OCI-LY1 (cell line): ENCODE results near the gene BAIAP2.

ENCODE experiments used
- CTCF ChIP-seq: fragments of 200-600 bp; sonication (generic), shearing (Covaris generic); IDR thresholded peaks from 2 replicates; pipeline ENCODE4 v1.5.1; 2017; ENCODE audit warnings: mild to moderate bottlenecking, antibody characterized with exemption, low read length, moderate library complexity, mixed read lengths
- EZH2 ChIP-seq: fragments of 200-600 bp; sonication (generic), shearing (Covaris generic); IDR thresholded peaks from 2 replicates; pipeline ENCODE4 v1.8.0; 2017; ENCODE audit warnings: borderline replicate concordance, mixed run types, mild to moderate bottlenecking, antibody characterized with exemption, low read length, moderate library complexity, mixed read lengths

- TF ChIP-seq CTCF (no peak), EZH2 (no peak)
Observed at GRCh38 chr17:81119223-81120148, 84.5 kb downstream of the BAIAP2 start.
